Tibial nerve (tissue), 4 donors: ENCODE measurements around the gene H3-3A. TPM values are rescaled to one million over a fixed set of nuclear protein-coding genes. Genes with fewer than 3 reads are reported as not detected.

Experiments
- DNase-seq, 2 donors: peaks; one replicate each; pipeline ENCODE4 v3.0.0-alpha.2; 2019; ENCODE audit warnings: low spot score in 2 of 2
- H3K27ac ChIP-seq, 4 donors: fragments of 200-600 bp; sonication (generic) in 3 of 4; one replicate each; pipeline ENCODE4 v1.5.1; 2017 to 2019; ENCODE audit warnings: mild to moderate bottlenecking in 1 of 4
- H3K27me3 ChIP-seq, 2 donors: fragments of 200-600 bp; sonication (generic) in 1 of 2; one replicate each; pipeline versions ENCODE4 v1.5.1 to v1.6.0; 2017 to 2019
- H3K36me3 ChIP-seq, 3 donors: fragments of 200-600 bp; sonication (generic); one replicate each; pipeline ENCODE4 v1.5.1; 2018 to 2019
- H3K4me1 ChIP-seq, 4 donors: fragments of 200-600 bp; sonication (generic) in 3 of 4; one replicate each; pipeline ENCODE4 v1.5.1; 2017 to 2019
- H3K4me3 ChIP-seq, 4 donors: fragments of 200-600 bp; sonication (generic) in 3 of 4; one replicate each; pipeline ENCODE4 v1.5.1; 2017 to 2019; ENCODE audit warnings: mild to moderate bottlenecking in 1 of 4, moderate library complexity in 1 of 4
- H3K9me3 ChIP-seq, 4 donors: fragments of 200-600 bp; sonication (generic) in 3 of 4; one replicate each; pipeline ENCODE4 v1.5.1; 2017 to 2019
- EP300 ChIP-seq, 2 donors: sonication (generic); formaldehyde crosslinking; IDR thresholded peaks; one replicate each; pipeline ENCODE4 v1.6.1; 2017; ENCODE audit warnings: antibody characterized with exemption in 2 of 2, mild to moderate bottlenecking in 1 of 2
- POLR2A ChIP-seq, 2 donors: fragments of 450-650 bp; IDR thresholded peaks; one replicate each; pipeline ENCODE4 v1.6.1; 2017; ENCODE audit warnings: antibody characterized with exemption in 2 of 2, mild to moderate bottlenecking in 2 of 2, moderate library complexity in 2 of 2
- WGBS, 2 donors: methylation state at CpG; one replicate each; pipeline ENCODE4 v1.1.5; 2018; 5-methylcytosine and 5-hydroxymethylcytosine counted together
- total RNA-seq, 4 donors: library from RNA; depleted of rRNA; stranded (reverse); fragments of >200 nt; gene quantifications; one replicate each; pipeline ENCODE4 v1.1.0, GENCODE V29; 2016
- TF ChIP-seq, protein P1 (sequence below), 5 experiments: fragments of 200-600 bp in 3 of 5; fragments of 450-650 bp in 2 of 5; sonication (generic) in 3 of 5; IDR thresholded peaks; one replicate each; pipeline ENCODE4 v1.5.1; 2016 to 2019; ENCODE audit warnings: antibody characterized with exemption in 5 of 5, mild to moderate bottlenecking in 3 of 5, moderate library complexity in 2 of 5

The H3-3A gene
- total RNA-seq, 4 donors from 2014 or later, result 193 to 204 (median 197) TPM

DNA sequence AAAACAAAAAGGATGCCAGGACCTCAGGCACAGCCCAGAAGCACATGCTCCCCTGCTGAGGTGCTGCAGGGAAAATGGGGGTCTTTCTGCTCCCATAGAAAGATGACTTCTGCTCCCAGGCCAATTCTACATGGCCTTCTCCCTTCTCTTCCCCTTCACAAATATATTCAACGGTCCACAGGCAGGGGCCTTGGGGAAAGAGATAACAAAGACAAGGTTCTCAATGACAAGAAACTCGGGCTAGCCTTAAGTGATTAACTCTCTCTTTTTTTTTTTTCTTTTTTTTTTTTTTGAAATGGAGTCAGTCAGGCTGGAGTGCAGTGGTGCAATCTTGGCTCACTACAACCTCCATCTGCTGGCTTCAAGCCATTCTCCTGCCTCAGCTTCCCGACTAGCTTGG lies 54.2 kb downstream of the H3-3A start:
- Histone ChIP-seq H3K36me3 (no peaks in the 10 kb centered on the region), H3K4me3 (no peak overlapping the region), H3K27me3 (no peaks in the 10 kb centered on the region), H3K9me3 (no peaks in the 10 kb centered on the region), H3K4me1 (peaks cover 0 to 11% (median 8%) of the 10 kb centered on the region in 4 donors), H3K27ac (no peak overlapping the region)
- DNase-seq, result no peak
- no peak for TF ChIP-seq EP300 (IDR thresholded peaks at IDR 0.05)
- TF ChIP-seq, protein P1, sequence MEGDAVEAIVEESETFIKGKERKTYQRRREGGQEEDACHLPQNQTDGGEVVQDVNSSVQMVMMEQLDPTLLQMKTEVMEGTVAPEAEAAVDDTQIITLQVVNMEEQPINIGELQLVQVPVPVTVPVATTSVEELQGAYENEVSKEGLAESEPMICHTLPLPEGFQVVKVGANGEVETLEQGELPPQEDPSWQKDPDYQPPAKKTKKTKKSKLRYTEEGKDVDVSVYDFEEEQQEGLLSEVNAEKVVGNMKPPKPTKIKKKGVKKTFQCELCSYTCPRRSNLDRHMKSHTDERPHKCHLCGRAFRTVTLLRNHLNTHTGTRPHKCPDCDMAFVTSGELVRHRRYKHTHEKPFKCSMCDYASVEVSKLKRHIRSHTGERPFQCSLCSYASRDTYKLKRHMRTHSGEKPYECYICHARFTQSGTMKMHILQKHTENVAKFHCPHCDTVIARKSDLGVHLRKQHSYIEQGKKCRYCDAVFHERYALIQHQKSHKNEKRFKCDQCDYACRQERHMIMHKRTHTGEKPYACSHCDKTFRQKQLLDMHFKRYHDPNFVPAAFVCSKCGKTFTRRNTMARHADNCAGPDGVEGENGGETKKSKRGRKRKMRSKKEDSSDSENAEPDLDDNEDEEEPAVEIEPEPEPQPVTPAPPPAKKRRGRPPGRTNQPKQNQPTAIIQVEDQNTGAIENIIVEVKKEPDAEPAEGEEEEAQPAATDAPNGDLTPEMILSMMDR (IDR thresholded peaks at IDR 0.05), result no peak
- TF ChIP-seq POLR2A (IDR thresholded peaks at IDR 0.05), result no peak
- 72 to 78% methylated on average over 3 of the region's 3 CpGs for WGBS, 2 donors

DNA sequence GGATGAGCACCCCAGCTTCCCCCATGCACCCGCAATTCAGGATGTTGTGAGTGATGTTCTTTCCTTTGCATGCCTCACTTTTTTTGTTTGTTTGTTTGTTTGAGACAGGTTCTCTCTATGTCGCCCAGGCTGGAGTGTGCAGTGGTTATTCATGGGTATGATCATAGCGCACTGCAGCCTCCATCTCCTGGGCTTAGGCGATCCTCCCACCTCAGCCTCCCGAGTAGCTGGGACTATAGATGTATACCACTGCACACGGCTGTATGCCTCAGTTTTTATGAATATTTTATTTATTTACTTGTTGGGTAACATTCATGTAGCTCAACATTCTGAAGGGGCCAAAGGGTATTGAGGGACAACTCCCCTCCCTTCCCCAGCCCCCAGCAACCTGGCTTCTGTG lies 54.8 kb downstream of the H3-3A start:
- H3K4me1 ChIP-seq, result peaks cover 0 to 6% (median 4%) of the 10 kb centered on the region in 4 donors
- DNase-seq, result no peak
- H3K4me3 ChIP-seq, result no peak overlapping the region
- no peaks in the 10 kb centered on the region for H3K27me3 ChIP-seq
- H3K9me3 ChIP-seq, result no peaks in the 10 kb centered on the region
- no peak overlapping the region for H3K27ac ChIP-seq
- TF ChIP-seq POLR2A (IDR thresholded peaks at IDR 0.05) (no peak), EP300 (IDR thresholded peaks at IDR 0.05) (no peak)
- TF ChIP-seq, protein P1 (IDR thresholded peaks at IDR 0.05), result no peak
- H3K36me3 ChIP-seq, result no peaks in the 10 kb centered on the region
- WGBS, 2 donors, result 87 to 92% methylated on average over 6 of the region's 6 CpGs

DNA sequence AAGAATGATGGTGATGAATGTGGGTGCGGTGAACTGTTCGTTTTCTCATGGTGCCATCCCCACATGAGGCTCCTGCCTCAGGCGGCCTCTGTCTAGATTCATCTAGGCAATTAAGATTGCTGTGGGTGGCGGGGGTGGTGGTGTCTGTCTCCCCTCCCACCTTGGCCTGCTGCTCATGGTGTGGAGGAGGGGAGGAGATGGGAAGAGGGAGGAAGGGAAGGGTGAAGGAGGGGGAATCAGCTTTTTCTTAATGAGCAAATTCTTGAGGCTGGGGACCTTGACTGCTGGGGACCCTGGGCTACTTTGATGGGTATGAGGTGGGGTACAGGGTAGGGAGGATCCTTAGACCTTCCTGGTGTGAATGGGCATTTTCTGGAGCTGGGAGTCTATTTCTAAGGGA lies 55.8 kb downstream of the H3-3A start:
- no peaks in the 10 kb centered on the region for H3K9me3 ChIP-seq
- no peaks in the 10 kb centered on the region for H3K27me3 ChIP-seq

DNA sequence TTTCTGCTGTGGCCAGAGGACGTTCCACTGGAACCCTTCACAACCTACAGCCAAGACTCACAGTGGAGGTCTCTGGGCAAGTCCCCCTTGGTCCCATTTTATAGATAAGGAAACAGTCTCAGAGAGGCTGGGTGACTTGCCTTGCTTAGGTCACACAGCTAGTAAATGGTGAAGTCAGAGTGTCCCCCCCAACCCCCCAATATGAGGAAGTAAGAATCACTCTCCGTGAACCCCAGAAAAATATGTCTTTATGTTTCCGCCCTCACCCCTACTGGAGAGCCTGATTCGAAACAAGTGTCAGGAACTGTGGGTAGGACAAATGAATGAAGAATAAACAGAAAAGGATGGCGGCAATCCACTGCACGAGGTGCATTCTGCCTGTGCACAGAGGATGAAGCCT lies 56.7 kb downstream of the H3-3A start:
- no peak overlapping the region for H3K4me3 ChIP-seq
- peaks cover 0 to 15% (median 4%) of the 10 kb centered on the region in 4 donors for H3K4me1 ChIP-seq
- TF ChIP-seq, protein P1 (IDR thresholded peaks at IDR 0.05), result no peak
- TF ChIP-seq EP300 (IDR thresholded peaks at IDR 0.05), result no peak
- no peak for TF ChIP-seq POLR2A (IDR thresholded peaks at IDR 0.05)
- no peaks in the 10 kb centered on the region for H3K9me3 ChIP-seq
- 87 to 88% methylated on average over 6 of the region's 6 CpGs for WGBS, 2 donors
- no peak overlapping the region for H3K27ac ChIP-seq
- DNase-seq, result no peak
- H3K36me3 ChIP-seq, result no peaks in the 10 kb centered on the region
- H3K27me3 ChIP-seq, result no peaks in the 10 kb centered on the region

More for the DNA sequence above, 55.8 kb downstream of the H3-3A start:
- Histone ChIP-seq H3K4me1 (peaks cover 0 to 15% (median 4%) of the 10 kb centered on the region in 4 donors), H3K36me3 (no peaks in the 10 kb centered on the region), H3K4me3 (no peak overlapping the region), H3K27ac (no peak overlapping the region)
- TF ChIP-seq POLR2A (IDR thresholded peaks at IDR 0.05) (no peak), EP300 (IDR thresholded peaks at IDR 0.05) (no peak)
- TF ChIP-seq, protein P1 (IDR thresholded peaks at IDR 0.05), result no peak
- DNase-seq, result no peak
- 89 to 93% methylated on average over 4 of the region's 4 CpGs for WGBS, 2 donors

DNA sequence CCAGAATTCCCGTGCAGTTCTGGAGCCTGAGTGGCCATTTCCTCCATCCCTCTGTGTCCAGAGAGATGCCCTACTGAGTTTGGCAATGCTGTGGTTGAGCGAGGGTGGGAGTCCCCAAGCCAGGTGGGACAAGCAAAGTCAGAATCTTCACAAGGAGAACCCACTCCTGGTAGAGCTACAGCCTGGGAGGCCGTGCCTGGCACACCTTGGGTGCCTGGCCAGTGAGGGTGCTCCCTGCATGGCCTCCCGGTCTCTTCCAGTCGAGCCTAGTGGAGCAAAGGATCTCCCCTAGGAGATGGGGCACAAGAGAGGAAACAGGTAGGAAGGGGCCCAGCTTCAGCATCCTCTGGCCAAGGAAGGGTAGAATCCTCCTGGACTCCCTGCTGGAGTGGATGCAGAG lies 57.9 kb downstream of the H3-3A start:
- H3K27me3 ChIP-seq, result no peaks in the 10 kb centered on the region
- H3K4me1 ChIP-seq, result peaks cover 0 to 22% (median 6%) of the 10 kb centered on the region in 4 donors
- WGBS, 2 donors, result 84 to 100% methylated on average over 1 to 5 of the region's 5 CpGs
- H3K36me3 ChIP-seq, result no peaks in the 10 kb centered on the region
- DNase-seq, result no peak
- TF ChIP-seq, protein P1 (IDR thresholded peaks at IDR 0.05), result no peak
- H3K4me3 ChIP-seq, result no peak overlapping the region
- no peaks in the 10 kb centered on the region for H3K9me3 ChIP-seq
- H3K27ac ChIP-seq, result no peak overlapping the region
